Pancreas (tissue), 10 donors: ENCODE results near the gene PLPP7. TPM values are rescaled to one million over a fixed set of nuclear protein-coding genes. Genes with fewer than 3 reads are reported as not detected.
"Not testable (repeated sequence)": the region's sequence is repeated elsewhere in the genome, so short reads cannot be mapped to it uniquely, and the experiment has no call there.

Experiments used
- ATAC-seq, 4 donors: fragments of 200-7000 bp; cut with Tn5 transposase; one replicate each; pipeline versions ENCODE4 v1.8.0 to v1.9.1; 2020; ENCODE audit warnings: mild to moderate bottlenecking in 4 of 4, moderate library complexity in 4 of 4
- DNase-seq, 6 donors: peaks; one replicate each; pipeline ENCODE4 v3.0.0-alpha.2; 2020
- FAIRE-seq: peaks from 2 replicates; lab custom pipeline; 2012; peaks lifted over from hg19 to GRCh38; lab: Jason Lieb, UNC
- H3K27ac ChIP-seq, 4 donors: fragments of 200-600 bp; sonication (generic); 1 replicate in 3 of 4; 2 replicates in 1 of 4; pipeline versions ENCODE4 v1.5.0 to v1.8.0; 2020
- H3K27me3 ChIP-seq, 4 donors: fragments of 200-600 bp; one replicate each; pipeline ENCODE4 v1.8.0; 2021
- H3K36me3 ChIP-seq, 3 donors: fragments of 200-600 bp; sonication (generic) in 1 of 3; one replicate each; pipeline versions ENCODE4 v1.5.0 to v1.8.0; 2020 to 2021
- H3K4me1 ChIP-seq, 3 donors: fragments of 200-600 bp; one replicate each; pipeline ENCODE4 v1.8.0; 2021
- H3K4me3 ChIP-seq, 4 donors: fragments of 200-600 bp; sonication (generic) in 2 of 4; one replicate each; pipeline versions ENCODE4 v1.5.0 to v1.8.0; 2020 to 2021
- H3K9me3 ChIP-seq, 4 donors: fragments of 200-600 bp; one replicate each; pipeline ENCODE4 v1.8.0; 2021
- CTCF ChIP-seq, 4 donors: fragments of 200-600 bp; sonication (generic) in 3 of 4; IDR thresholded peaks; one replicate each; pipeline versions ENCODE4 v1.5.0 to v1.8.0; 2021; ENCODE audit warnings: antibody characterized with exemption in 4 of 4
- WGBS, 2 donors: extraction: QIAGEN DNeasy Blood & Tissue Kit; methylation state at CpG; one replicate each; pipeline ENCODE4 v1.1.7; 2013; 5-methylcytosine and 5-hydroxymethylcytosine counted together
- intact Hi-C, 3 donors: fragments of 100-400 bp; cut with DNase I; formaldehyde crosslinking; loops; one replicate each; pipeline versions ENCODE4 v1.11.1 to v1.14.2; 2022
- polyA plus RNA-seq, 2 donors: library from polyadenylated mRNA; stranded (reverse); fragments of 200-250 nt; gene quantifications; one replicate each; pipeline ENCODE4 v1.2.3, GENCODE V29; 2013
- total RNA-seq, 6 donors: library from RNA; stranded (reverse); fragmentation: NEBNext Ultra II Directional in 4 of 6; extraction: Animal tissue kit (Norgen Biotek cat#: 25700) in 4 of 6; gene quantifications; one replicate each; pipeline versions ENCODE4 v1.2.1 to v1.2.4, GENCODE V29; 2021 to 2023
- donor health status: healthy with polysubstance abuse.
- donor health status: DM: no; HTN: no; CAD: no; lungs with moderate emphysema.
- donor health status: DM: no; HTN: no; CAD: no.
- donor health status: control.
- donor health status: control.
- donor health status: Bipolar disorder and iron deficiency.
- donor health status: DM: yes; HTN: yes; CAD: no.
- donor health status: DM: no; HTN: no; CAD: no.
- donor health status: DM: no; HTN: no; CAD: no.
- donor health status: DM: yes; HTN: yes; CAD: no.

The PLPP7 gene
- total and polyA plus RNA-seq, 8 donors: 0.38 to 2.5 (median 1.3) TPM

- Histone ChIP-seq H3K9me3 (no peaks in the 10 kb centered on the region), H3K27me3 (no peaks in the 10 kb centered on the region), H3K27ac (no peak overlapping the region), H3K4me1 (no peaks in the 10 kb centered on the region), H3K4me3 (no peak overlapping the region), H3K36me3 (no peaks in the 10 kb centered on the region)
- no peak for FAIRE-seq
- DNase-seq: peak in 1 of 6 donors; percentile 45
- 64 to 73% methylated on average over 13 of the region's 13 CpGs for WGBS, 2 donors
- TF ChIP-seq CTCF (IDR thresholded peaks at IDR 0.05): no peak
- peak in 1 of 4 donors; percentile 22 for ATAC-seq
- intact Hi-C loops: loop anchor here in 2 of 3 donors (5.0 to 10.0 kb wide), 4 partner anchors 150 to 272 kb away; no protein-coding TSS in a partner anchor
Observed at GRCh38 chr9:131334629-131335367, 45.3 kb downstream of the PLPP7 start.

GRCh38 chr9:131335368-131335755 is 45.8 kb downstream of the PLPP7 start:
- ATAC-seq: no peak
- WGBS, 2 donors: 62 to 65% methylated on average over 4 of the region's 4 CpGs
- peak in 1 of 6 donors; percentile 40 for DNase-seq
- H3K27me3 ChIP-seq: no peaks in the 10 kb centered on the region
- no peak overlapping the region for H3K27ac ChIP-seq
- no peaks in the 10 kb centered on the region for H3K9me3 ChIP-seq
- H3K36me3 ChIP-seq: no peaks in the 10 kb centered on the region
- TF ChIP-seq CTCF (IDR thresholded peaks at IDR 0.05): no peak
- intact Hi-C loops: loop anchor here in 2 of 3 donors (5.0 to 10.0 kb wide), 4 partner anchors 151 to 273 kb away; no protein-coding TSS in a partner anchor
- no peak for FAIRE-seq
- H3K4me1 ChIP-seq: no peaks in the 10 kb centered on the region
- H3K4me3 ChIP-seq: no peak overlapping the region

- no peak overlapping the region for H3K27ac ChIP-seq
- H3K27me3 ChIP-seq: no peaks in the 10 kb centered on the region
- DNase-seq (peak in 1 of 6 donors; percentile 43), ATAC-seq (no peak), FAIRE-seq (no peak)
- no peak overlapping the region for H3K4me3 ChIP-seq
- 75 to 83% methylated on average over 16 of the region's 16 CpGs for WGBS, 2 donors
- no peaks in the 10 kb centered on the region for H3K36me3 ChIP-seq
- H3K9me3 ChIP-seq: no peaks in the 10 kb centered on the region
- intact Hi-C loops: loop anchor here in 2 of 3 donors (5.0 to 10.0 kb wide), 4 partner anchors 152 to 275 kb away; no protein-coding TSS in a partner anchor
- no peak for TF ChIP-seq CTCF (IDR thresholded peaks at IDR 0.05)
- H3K4me1 ChIP-seq: no peaks in the 10 kb centered on the region
Observed at GRCh38 chr9:131337131-131337848, 47.8 kb downstream of the PLPP7 start.

GRCh38 chr9:131339212-131339611 is 49.7 kb downstream of the PLPP7 start:
- H3K27ac ChIP-seq, H3K36me3 ChIP-seq, DNase-seq, H3K9me3 ChIP-seq, FAIRE-seq, H3K4me3 ChIP-seq, ATAC-seq, H3K27me3 ChIP-seq, H3K4me1 ChIP-seq: not testable (repeated sequence)
- WGBS, 2 donors: 88 to 89% methylated on average over 5 of the region's 5 CpGs
- intact Hi-C loops: loop anchor here in 2 of 3 donors (5.0 to 10.0 kb wide), 4 partner anchors 154 to 277 kb away; no protein-coding TSS in a partner anchor

GRCh38 chr9:131344931-131345535 is 55.5 kb downstream of the PLPP7 start:
- H3K9me3 ChIP-seq, H3K4me3 ChIP-seq, H3K27ac ChIP-seq, H3K36me3 ChIP-seq, FAIRE-seq, H3K27me3 ChIP-seq, ATAC-seq, intact Hi-C loops, H3K4me1 ChIP-seq: not testable (repeated sequence)
- peak in 1 of 6 donors; percentile 17 for DNase-seq
- WGBS, 2 donors: 83 to 86% methylated on average over 11 of the region's 11 CpGs
